Measurements from ENCODE around the gene CAGE1.
A peak's percentile ranks its signal among the peaks of the same experiment; 100 is the strongest.

The CAGE1 gene

GRCh38 chr6:7424967-7425807, 35.6 kb upstream of the CAGE1 start:
- 93 to 96% methylated on average over 18 to 21 of the region's 25 CpGs for WGBS, 2 experiments (ENCODE audit: insufficient coverage in 2 of 2)

GRCh38 chr6:7424058-7424457, 34.5 kb upstream of the CAGE1 start:
- H3K9me3 ChIP-seq (ENCODE audit: control insufficient read depth, low read length) = no peaks in the 10 kb centered on the region
- H3K27ac ChIP-seq (ENCODE audit: low read depth, low read length, severe bottlenecking) = no peak overlapping the region
- 89 to 100% methylated on average over 1 to 5 of the region's 5 CpGs for WGBS, 2 experiments (ENCODE audit: insufficient coverage in 2 of 2)
- no peak overlapping the region for H3K4me3 ChIP-seq (ENCODE audit: extremely low read depth, insufficient read depth, low read length, poor library complexity, severe bottlenecking)
- no peaks in the 10 kb centered on the region for H3K36me3 ChIP-seq (ENCODE audit: control insufficient read depth, insufficient read depth, low read length)
- peaks cover 1% of the 10 kb centered on the region for H3K4me1 ChIP-seq (ENCODE audit: control insufficient read depth, insufficient read depth, low read length, poor library complexity, severe bottlenecking)

More at GRCh38 chr6:7424967-7425807, 35.6 kb upstream of the CAGE1 start:
- Histone ChIP-seq H3K27ac (ENCODE audit: low read depth, low read length, severe bottlenecking) (no peak overlapping the region), H3K4me3 (ENCODE audit: extremely low read depth, insufficient read depth, low read length, poor library complexity, severe bottlenecking) (no peak overlapping the region), H3K9me3 (ENCODE audit: control insufficient read depth, low read length) (no peaks in the 10 kb centered on the region), H3K36me3 (ENCODE audit: control insufficient read depth, insufficient read depth, low read length) (no peaks in the 10 kb centered on the region), H3K4me1 (ENCODE audit: control insufficient read depth, insufficient read depth, low read length, poor library complexity, severe bottlenecking) (no peaks in the 10 kb centered on the region)

- Histone ChIP-seq H3K36me3 (ENCODE audit: control insufficient read depth, insufficient read depth, low read length) (peaks cover 11% of the 10 kb centered on the region), H3K27ac (ENCODE audit: low read depth, low read length, severe bottlenecking) (no peak overlapping the region), H3K9me3 (ENCODE audit: control insufficient read depth, low read length) (no peaks in the 10 kb centered on the region), H3K4me1 (ENCODE audit: control insufficient read depth, insufficient read depth, low read length, poor library complexity, severe bottlenecking) (peaks cover 3% of the 10 kb centered on the region), H3K4me3 (ENCODE audit: extremely low read depth, insufficient read depth, low read length, poor library complexity, severe bottlenecking) (no peak overlapping the region)
- 83 to 100% methylated on average over 1 of the region's 3 CpGs for WGBS, 2 experiments (ENCODE audit: insufficient coverage in 2 of 2)
These were observed 31.5 kb upstream of the CAGE1 start for GRCh38 chr6:7421066-7421465.

GRCh38 chr6:7419065-7419464, 29.5 kb upstream of the CAGE1 start:
- H3K27ac ChIP-seq (ENCODE audit: low read depth, low read length, severe bottlenecking) = peak overlapping the region; percentile 83
- H3K36me3 ChIP-seq (ENCODE audit: control insufficient read depth, insufficient read depth, low read length) = peaks cover 31% of the 10 kb centered on the region
- 63 to 71% methylated on average over 1 of the region's 1 CpG for WGBS, 2 experiments (ENCODE audit: insufficient coverage in 2 of 2)
- H3K9me3 ChIP-seq (ENCODE audit: control insufficient read depth, low read length) = no peaks in the 10 kb centered on the region
- peaks cover 3% of the 10 kb centered on the region for H3K4me1 ChIP-seq (ENCODE audit: control insufficient read depth, insufficient read depth, low read length, poor library complexity, severe bottlenecking)
- H3K4me3 ChIP-seq (ENCODE audit: extremely low read depth, insufficient read depth, low read length, poor library complexity, severe bottlenecking) = no peak overlapping the region

DNA sequence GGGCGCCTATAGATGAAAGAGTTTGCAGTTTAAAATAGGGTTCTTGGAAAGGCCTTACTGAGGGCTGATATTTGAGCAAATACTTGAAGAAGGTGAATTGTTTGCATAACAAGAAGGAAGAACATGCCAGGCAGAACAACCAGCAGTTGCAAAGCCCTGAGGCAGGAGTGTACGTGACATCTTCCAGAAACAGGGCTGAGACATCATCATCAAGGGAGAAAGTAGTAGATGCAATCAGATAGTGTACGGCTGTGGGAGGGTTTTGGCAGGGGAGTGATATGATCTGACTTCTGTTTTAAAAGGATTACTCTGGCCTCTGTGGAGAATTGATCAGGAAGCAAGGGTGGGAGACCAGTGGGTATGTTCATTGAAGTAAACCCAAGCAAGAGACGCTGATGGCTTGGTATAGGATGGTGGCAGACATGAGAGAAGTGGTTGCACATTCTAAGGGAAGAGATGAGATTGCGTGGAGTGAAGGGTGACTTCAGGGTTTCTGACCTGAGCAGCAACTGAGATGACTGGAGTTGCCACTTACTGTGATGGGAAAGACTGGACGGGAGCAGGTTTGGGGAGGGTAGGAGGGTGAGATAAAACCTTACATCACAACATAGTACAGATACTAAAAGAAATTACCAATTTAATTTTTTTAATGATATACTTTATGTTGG, 28.8 kb upstream of the CAGE1 start:
- Histone ChIP-seq H3K36me3 (ENCODE audit: control insufficient read depth, insufficient read depth, low read length) (peaks cover 35% of the 10 kb centered on the region), H3K27ac (ENCODE audit: low read depth, low read length, severe bottlenecking) (peak overlapping the region; percentile 83)

DNA sequence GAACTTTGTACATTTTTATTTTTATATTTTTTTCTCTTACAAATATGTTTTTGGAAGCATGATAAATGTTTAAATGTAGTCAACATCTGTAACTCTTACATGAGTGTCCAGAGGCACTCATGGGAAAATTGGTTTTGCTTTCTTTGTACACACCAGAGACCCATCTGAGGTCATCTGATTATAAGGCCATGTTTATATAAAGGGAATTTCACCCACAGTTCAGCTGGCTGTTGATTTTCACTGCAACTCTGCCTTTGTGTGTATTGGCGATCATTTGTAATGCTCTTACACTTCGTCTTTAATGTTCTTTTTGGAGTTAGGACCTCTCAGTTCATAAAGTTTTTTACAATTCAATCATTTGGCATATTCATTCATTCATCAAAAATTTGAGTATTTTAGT, 28.1 kb upstream of the CAGE1 start:
- Histone ChIP-seq H3K4me3 (ENCODE audit: extremely low read depth, insufficient read depth, low read length, poor library complexity, severe bottlenecking) (no peak overlapping the region), H3K27ac (ENCODE audit: low read depth, low read length, severe bottlenecking) (peak overlapping the region; percentile 83), H3K36me3 (ENCODE audit: control insufficient read depth, insufficient read depth, low read length) (peaks cover 35% of the 10 kb centered on the region), H3K9me3 (ENCODE audit: control insufficient read depth, low read length) (no peaks in the 10 kb centered on the region), H3K4me1 (ENCODE audit: control insufficient read depth, insufficient read depth, low read length, poor library complexity, severe bottlenecking) (peaks cover 3% of the 10 kb centered on the region)
- no CpG with 5 or more reads among the region's 2 CpGs for WGBS, 2 experiments (ENCODE audit: insufficient coverage in 2 of 2)

More for the DNA sequence above, 28.8 kb upstream of the CAGE1 start:
- Histone ChIP-seq H3K4me1 (ENCODE audit: control insufficient read depth, insufficient read depth, low read length, poor library complexity, severe bottlenecking) (peaks cover 3% of the 10 kb centered on the region), H3K4me3 (ENCODE audit: extremely low read depth, insufficient read depth, low read length, poor library complexity, severe bottlenecking) (no peak overlapping the region), H3K9me3 (ENCODE audit: control insufficient read depth, low read length) (no peaks in the 10 kb centered on the region)
- WGBS, 2 experiments (ENCODE audit: insufficient coverage in 2 of 2) = 82 to 86% methylated on average over 2 to 4 of the region's 6 CpGs

GRCh38 chr6:7414811-7415210, 25.3 kb upstream of the CAGE1 start:
- Histone ChIP-seq H3K27ac (ENCODE audit: low read depth, low read length, severe bottlenecking) (no peak overlapping the region), H3K36me3 (ENCODE audit: control insufficient read depth, insufficient read depth, low read length) (peaks cover 58% of the 10 kb centered on the region), H3K4me3 (ENCODE audit: extremely low read depth, insufficient read depth, low read length, poor library complexity, severe bottlenecking) (no peak overlapping the region), H3K9me3 (ENCODE audit: control insufficient read depth, low read length) (no peaks in the 10 kb centered on the region), H3K4me1 (ENCODE audit: control insufficient read depth, insufficient read depth, low read length, poor library complexity, severe bottlenecking) (peaks cover 3% of the 10 kb centered on the region)
- WGBS, 2 experiments (ENCODE audit: insufficient coverage in 2 of 2) = 90 to 93% methylated on average over 3 to 6 of the region's 7 CpGs

- no peaks in the 10 kb centered on the region for H3K4me1 ChIP-seq (ENCODE audit: control insufficient read depth, insufficient read depth, low read length, poor library complexity, severe bottlenecking)
- H3K27ac ChIP-seq (ENCODE audit: low read depth, low read length, severe bottlenecking) = peak overlapping the region; percentile 24
- 38 to 67% methylated on average over 1 of the region's 2 CpGs for WGBS, 2 experiments (ENCODE audit: insufficient coverage in 2 of 2)
- H3K4me3 ChIP-seq (ENCODE audit: extremely low read depth, insufficient read depth, low read length, poor library complexity, severe bottlenecking) = no peak overlapping the region
- peaks cover 62% of the 10 kb centered on the region for H3K36me3 ChIP-seq (ENCODE audit: control insufficient read depth, insufficient read depth, low read length)
- H3K9me3 ChIP-seq (ENCODE audit: control insufficient read depth, low read length) = no peaks in the 10 kb centered on the region
These were observed 23.7 kb upstream of the CAGE1 start for GRCh38 chr6:7413151-7413823.

GRCh38 chr6:7411328-7411727, 21.8 kb upstream of the CAGE1 start:
- Histone ChIP-seq H3K4me1 (ENCODE audit: control insufficient read depth, insufficient read depth, low read length, poor library complexity, severe bottlenecking) (no peaks in the 10 kb centered on the region), H3K4me3 (ENCODE audit: extremely low read depth, insufficient read depth, low read length, poor library complexity, severe bottlenecking) (no peak overlapping the region), H3K27ac (ENCODE audit: low read depth, low read length, severe bottlenecking) (no peak overlapping the region), H3K9me3 (ENCODE audit: control insufficient read depth, low read length) (no peaks in the 10 kb centered on the region), H3K36me3 (ENCODE audit: control insufficient read depth, insufficient read depth, low read length) (peaks cover 71% of the 10 kb centered on the region)
- WGBS, 2 experiments (ENCODE audit: insufficient coverage in 2 of 2) = 100% methylated on average over 1 of the region's 2 CpGs

- Histone ChIP-seq H3K4me3 (ENCODE audit: extremely low read depth, insufficient read depth, low read length, poor library complexity, severe bottlenecking) (no peak overlapping the region), H3K4me1 (ENCODE audit: control insufficient read depth, insufficient read depth, low read length, poor library complexity, severe bottlenecking) (no peaks in the 10 kb centered on the region), H3K36me3 (ENCODE audit: control insufficient read depth, insufficient read depth, low read length) (peaks cover 73% of the 10 kb centered on the region), H3K27ac (ENCODE audit: low read depth, low read length, severe bottlenecking) (no peak overlapping the region), H3K9me3 (ENCODE audit: control insufficient read depth, low read length) (no peaks in the 10 kb centered on the region)
- 80 to 92% methylated on average over 1 to 2 of the region's 4 CpGs for WGBS, 2 experiments (ENCODE audit: insufficient coverage in 2 of 2)
These were observed 21.3 kb upstream of the CAGE1 start for GRCh38 chr6:7410851-7411250.
